ENCODE results near the gene ST6GALNAC4.

DNA sequence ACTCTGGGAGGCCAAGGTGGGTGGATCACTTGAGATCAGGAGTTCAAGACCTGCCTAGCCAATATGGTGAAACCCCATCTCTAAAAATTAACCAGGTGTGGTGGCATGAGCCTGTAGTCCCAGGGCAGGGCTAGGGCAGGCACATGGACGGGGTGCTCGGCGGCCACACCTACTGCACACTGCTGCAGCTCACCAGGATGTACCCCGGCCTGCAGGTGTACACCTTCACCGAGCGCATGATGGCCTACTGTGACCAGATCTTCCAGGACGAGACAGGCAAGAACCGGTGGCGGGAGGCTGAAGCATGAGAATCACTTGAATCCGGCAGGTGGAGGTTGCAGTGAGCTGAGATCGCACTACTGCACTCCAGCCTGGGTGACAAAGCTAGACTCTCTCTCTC lies 3.2 kb downstream of the ST6GALNAC4 start:
- TF ChIP-seq, protein P1, sequence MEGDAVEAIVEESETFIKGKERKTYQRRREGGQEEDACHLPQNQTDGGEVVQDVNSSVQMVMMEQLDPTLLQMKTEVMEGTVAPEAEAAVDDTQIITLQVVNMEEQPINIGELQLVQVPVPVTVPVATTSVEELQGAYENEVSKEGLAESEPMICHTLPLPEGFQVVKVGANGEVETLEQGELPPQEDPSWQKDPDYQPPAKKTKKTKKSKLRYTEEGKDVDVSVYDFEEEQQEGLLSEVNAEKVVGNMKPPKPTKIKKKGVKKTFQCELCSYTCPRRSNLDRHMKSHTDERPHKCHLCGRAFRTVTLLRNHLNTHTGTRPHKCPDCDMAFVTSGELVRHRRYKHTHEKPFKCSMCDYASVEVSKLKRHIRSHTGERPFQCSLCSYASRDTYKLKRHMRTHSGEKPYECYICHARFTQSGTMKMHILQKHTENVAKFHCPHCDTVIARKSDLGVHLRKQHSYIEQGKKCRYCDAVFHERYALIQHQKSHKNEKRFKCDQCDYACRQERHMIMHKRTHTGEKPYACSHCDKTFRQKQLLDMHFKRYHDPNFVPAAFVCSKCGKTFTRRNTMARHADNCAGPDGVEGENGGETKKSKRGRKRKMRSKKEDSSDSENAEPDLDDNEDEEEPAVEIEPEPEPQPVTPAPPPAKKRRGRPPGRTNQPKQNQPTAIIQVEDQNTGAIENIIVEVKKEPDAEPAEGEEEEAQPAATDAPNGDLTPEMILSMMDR (optimal IDR thresholded peaks at IDR 0.05 in 1 of 3, IDR thresholded peaks at IDR 0.05 in 1 of 3, conservative IDR thresholded peaks at IDR 0.05 in 1 of 3; ENCODE audit: extremely low read depth in 1 of 3, insufficient read depth in 2 of 3, low read length in 3 of 3) = no peak
- no peak for TF ChIP-seq EZH2 (IDR thresholded peaks at IDR 0.05; ENCODE audit: low read length)
